ENCODE measurements around the gene ASTN2. TPM values are rescaled to one million over a fixed set of nuclear protein-coding genes. Genes with fewer than 3 reads are reported as not detected.

Gene ASTN2
- total and polyA plus RNA-seq, 9 of the 15 experiments (the other 6 are each of a cell fraction or from before 2014, with no cell fraction given) = 0.56 to 3.5 (median 1.9) TPM

DNA sequence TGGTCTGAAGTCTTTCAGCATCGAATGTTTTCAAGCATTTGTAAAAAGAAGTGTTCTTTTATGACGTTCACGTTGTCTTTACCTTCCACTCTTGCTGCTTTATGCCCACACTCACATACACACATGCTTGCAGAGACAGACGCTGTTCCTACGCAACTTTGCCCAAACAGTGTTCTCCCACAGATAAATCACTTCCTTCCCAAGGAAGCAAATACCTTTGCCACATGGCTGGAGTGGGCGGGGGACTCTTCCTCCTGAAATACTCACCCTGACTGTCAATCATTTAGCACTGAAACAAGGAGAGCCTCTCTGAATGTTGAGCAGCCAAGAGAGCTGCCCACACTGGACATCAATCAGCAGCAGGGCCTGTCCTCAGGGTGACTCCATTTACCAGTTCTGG lies 22.4 kb upstream of the ASTN2 start:
- WGBS (ENCODE audit: insufficient coverage, low coverage, missing lambda C conversion rate) = 2% methylated on average over 6 of the region's 6 CpGs
- no TSS peak for BruUV-seq (replicated peaks)
- Histone ChIP-seq H3K9me1 (ENCODE audit: control insufficient read depth, insufficient read depth, low read length) (no peaks in the 10 kb centered on the region), H3K27me3 (ENCODE audit: control insufficient read depth in 2 of 2, insufficient read depth in 2 of 2, low read length in 2 of 2) (no peaks in the 10 kb centered on the region), H3K79me2 (ENCODE audit: control insufficient read depth, insufficient read depth, low read length) (no peaks in the 10 kb centered on the region), H3K9me3 (replicated peaks; ENCODE audit: control insufficient read depth, insufficient read depth, low read depth, low read length) (no peaks in the 10 kb centered on the region), H3K27ac (ENCODE audit: extremely low read depth, low read depth, low read length) (no peak overlapping the region), H2AFZ (ENCODE audit: low read depth, low read length) (no peak overlapping the region), H4K20me1 (replicated peaks; ENCODE audit: control insufficient read depth, insufficient read depth, low read length) (no peaks in the 10 kb centered on the region), H3K4me3 (no peak overlapping the region), H3K9ac (ENCODE audit: insufficient read depth in 1 of 2, low read depth in 2 of 2, low read length in 2 of 2) (no peak overlapping the region), H3K4me1 (replicated peaks in 1 of 2; ENCODE audit: control insufficient read depth in 2 of 2, insufficient read depth in 2 of 2, low read length in 2 of 2) (no peaks in the 10 kb centered on the region), H3K36me3 (ENCODE audit: control insufficient read depth, insufficient read depth, low read length) (no peaks in the 10 kb centered on the region), H3K4me2 (ENCODE audit: insufficient read depth, low read length) (no peak overlapping the region)
- ATAC-seq (no peak), FAIRE-seq (no peak), DNase-seq (ENCODE audit: extremely low read depth in 1 of 4, low spot score in 3 of 4) (no peak)
- intact Hi-C loops (cut with micrococcal nuclease) = no loop called here
- in situ Hi-C loops (cut with MboI) = no loop called here
- CTCF ChIA-PET (ENCODE audit: low intra/inter-chr PET ratio) = no interaction called here
- no peak for TF ChIP-seq GATAD2A (IDR thresholded peaks at IDR 0.05)
- no peak for TF ChIP-seq MYC (IDR thresholded peaks at IDR 0.05; ENCODE audit: low read depth, low read length)
- no peak for TF ChIP-seq MYC (CRISPR knock-in tag; IDR thresholded peaks at IDR 0.05; ENCODE audit: borderline replicate concordance, low read depth)
- no peak for TF ChIP-seq ZNF232 (CRISPR knock-in tag; IDR thresholded peaks at IDR 0.05)
- TF ChIP-seq, protein P1, sequence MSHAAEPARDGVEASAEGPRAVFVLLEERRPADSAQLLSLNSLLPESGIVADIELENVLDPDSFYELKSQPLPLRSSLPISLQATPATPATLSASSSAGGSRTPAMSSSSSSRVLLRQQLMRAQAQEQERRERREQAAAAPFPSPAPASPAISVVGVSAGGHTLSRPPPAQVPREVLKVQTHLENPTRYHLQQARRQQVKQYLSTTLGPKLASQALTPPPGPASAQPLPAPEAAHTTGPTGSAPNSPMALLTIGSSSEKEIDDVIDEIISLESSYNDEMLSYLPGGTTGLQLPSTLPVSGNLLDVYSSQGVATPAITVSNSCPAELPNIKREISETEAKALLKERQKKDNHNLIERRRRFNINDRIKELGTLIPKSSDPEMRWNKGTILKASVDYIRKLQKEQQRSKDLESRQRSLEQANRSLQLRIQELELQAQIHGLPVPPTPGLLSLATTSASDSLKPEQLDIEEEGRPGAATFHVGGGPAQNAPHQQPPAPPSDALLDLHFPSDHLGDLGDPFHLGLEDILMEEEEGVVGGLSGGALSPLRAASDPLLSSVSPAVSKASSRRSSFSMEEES (CRISPR knock-in tag; IDR thresholded peaks at IDR 0.05) = no peak
- no peak for TF ChIP-seq SMAD3 (CRISPR knock-in tag; conservative IDR thresholded peaks at IDR 0.05)
- TF ChIP-seq ZNF263 (CRISPR knock-in tag; IDR thresholded peaks at IDR 0.05; ENCODE audit: borderline replicate concordance) = no peak
- POLR2A ChIA-PET = no interaction called here

Data from K562 (cell line).